Kidney tubule cell (primary cell): ENCODE results near the gene CFAP73.
A peak's percentile ranks its signal among the peaks of the same experiment; 100 is the strongest.

Experiments used
- DNase-seq: peaks from one replicate; pipeline ENCODE4 v3.0.0-alpha.2; 2018; ENCODE audit warnings: low spot score

CFAP73 gene

GRCh38 chr12:113142173-113142885 is 7.2 kb upstream of the CFAP73 start:
- DNase-seq = peak; percentile 41

DNA sequence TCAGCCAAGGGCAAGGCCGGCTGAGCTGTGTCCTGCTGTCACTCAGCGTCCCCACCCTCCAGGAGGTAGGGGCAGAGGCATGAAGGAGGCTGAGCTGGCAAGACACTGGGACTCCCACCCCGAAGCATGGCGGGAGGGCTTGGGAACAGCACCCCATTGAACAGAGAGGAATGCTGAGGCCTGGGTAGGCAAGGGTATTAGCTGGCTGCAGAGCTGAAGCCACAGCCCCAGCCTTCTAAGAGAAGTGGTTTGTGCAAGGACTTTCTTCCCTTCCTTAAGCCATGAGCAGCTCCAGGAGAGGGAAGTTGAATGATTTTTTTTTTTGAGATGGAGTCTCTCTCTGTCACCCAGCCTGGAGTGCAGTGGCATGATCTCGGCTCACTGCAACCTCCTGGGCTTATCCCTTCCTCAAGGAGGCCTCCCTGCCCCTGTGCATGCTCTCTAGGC is 6.6 kb upstream of the CFAP73 start:
- DNase-seq = no peak

DNA sequence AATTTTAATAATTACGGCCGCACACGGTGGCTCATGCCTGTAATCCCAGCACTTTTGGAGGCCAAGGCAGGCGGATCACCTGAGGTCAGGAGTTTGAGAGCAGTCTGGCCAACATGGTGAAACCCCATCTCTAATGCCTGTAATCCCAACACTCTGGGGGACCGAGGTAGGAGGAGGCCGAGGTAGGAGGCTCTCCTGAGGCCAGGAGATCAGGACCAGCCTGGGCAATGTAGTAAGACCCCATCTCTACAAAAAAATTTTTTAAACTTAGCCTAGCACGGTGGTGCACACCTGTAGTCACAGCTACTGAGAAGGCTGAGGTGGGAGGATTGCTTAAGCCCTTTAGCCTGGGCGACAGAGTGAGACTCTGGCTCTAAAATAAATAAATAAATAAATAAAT is 5.6 kb upstream of the CFAP73 start:
- no peak for DNase-seq

DNA sequence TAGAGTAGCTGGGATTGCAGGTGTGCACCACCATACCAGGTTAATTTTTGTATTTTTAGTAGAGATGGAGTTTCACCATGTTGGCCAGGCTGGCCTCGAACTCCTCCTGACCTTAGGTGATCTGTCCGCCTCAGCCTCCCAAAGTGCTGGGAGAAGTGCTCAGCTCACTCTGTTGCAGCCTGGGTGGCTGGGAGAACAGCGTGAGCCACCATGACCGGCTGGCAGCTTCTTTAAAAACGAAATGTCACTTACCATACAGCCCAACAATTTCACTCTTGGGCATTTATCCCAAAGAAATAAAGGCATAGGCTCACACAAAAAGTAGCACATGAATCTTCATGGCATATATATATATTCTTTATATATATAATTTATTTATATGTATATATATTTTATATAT is 4.7 kb upstream of the CFAP73 start:
- no peak for DNase-seq

DNA sequence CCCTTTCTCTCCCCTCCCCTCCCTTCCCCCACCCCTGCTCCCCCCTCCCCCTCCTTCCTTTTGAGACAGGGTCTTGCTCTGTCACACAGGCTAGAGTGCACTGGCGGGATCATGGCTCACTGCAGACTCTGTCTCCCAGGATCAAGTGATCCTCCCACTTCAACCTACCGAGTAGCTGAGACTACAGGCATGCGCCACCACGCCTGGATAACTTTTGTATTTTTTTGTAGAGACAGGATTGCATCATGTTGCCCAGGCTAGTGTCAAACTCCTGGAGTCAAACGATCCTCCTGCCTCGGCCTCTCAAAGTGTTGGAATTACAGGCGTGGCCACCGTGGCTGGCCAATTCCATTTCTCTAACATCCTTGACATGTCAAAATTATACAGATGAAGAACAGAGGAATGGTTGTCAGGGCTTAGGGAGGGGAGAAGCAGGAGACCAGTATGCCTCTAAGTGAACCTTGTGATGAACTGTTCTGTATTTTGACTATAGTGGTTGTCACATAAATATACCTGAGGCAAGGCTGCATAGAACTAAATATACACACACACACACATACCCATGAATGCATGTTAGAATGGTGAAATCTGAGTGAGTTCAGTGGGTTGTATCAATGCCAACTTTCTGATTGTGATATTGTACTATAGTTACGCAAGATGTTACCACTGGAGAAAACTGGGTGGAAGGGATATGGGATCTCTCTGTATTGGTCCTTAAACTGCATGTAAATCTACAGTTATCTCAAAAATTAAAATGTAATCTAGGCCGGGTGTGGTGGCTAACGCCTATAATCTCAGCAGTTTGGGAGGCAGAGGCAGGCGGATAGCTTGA is 3.6 kb upstream of the CFAP73 start:
- peak; percentile 13 for DNase-seq

- DNase-seq = no peak
Observed at GRCh38 chr12:113146999-113147398, 2.5 kb upstream of the CFAP73 start.

DNA sequence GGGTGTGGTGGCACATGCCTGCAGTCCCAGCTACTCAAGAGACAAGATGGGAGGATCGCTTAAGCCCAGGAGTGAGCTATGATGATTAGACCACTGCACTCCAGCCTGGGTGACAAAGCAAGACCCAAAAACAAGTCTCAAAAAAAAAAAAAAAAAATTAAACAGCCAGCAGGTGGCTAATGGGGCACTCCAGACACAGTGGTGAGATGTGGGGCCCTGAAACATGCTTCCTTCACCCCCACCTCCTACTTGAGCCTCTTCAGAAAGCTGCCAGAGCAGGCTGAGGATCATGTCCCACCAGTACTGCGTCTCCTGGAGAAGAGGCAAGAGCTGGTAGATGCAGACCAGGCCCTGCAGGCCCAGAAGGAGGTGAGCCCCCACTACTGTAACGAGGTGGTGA is 2.1 kb downstream of the CFAP73 start:
- no peak for DNase-seq

DNA sequence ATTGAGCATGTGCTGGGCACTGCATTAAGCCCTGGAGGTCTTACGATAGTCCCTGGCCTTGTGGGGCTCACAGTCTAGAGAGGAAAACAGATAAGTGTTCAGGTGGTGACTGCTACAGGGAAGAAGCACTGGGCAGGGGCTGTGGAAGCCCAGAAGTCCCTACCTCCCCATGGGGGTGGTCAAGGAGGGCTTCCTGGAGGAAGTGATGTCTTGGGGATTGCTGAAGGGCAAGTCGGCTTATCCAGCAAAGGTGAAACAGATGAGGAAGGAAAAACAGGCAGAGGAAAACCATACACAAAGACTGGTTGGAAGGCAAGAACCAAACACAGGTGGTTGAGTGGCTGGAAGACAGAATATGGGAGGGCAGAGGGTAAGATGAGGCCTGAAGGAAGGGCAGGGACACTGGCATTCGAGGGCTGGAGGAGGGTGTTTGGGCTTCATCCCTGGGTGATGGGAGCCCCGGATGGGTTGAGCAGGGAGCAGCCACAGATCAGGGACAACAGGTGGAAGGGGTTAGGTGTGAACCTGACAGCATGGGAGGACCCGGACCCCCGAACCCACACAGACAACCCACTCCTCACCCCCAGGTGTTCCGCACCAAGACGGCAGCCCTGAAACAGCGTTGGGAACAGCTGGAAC is 2.8 kb downstream of the CFAP73 start:
- no peak for DNase-seq

- peak; percentile 85 for DNase-seq
Observed at GRCh38 chr12:113152835-113153814, 3.6 kb downstream of the CFAP73 start.

DNA sequence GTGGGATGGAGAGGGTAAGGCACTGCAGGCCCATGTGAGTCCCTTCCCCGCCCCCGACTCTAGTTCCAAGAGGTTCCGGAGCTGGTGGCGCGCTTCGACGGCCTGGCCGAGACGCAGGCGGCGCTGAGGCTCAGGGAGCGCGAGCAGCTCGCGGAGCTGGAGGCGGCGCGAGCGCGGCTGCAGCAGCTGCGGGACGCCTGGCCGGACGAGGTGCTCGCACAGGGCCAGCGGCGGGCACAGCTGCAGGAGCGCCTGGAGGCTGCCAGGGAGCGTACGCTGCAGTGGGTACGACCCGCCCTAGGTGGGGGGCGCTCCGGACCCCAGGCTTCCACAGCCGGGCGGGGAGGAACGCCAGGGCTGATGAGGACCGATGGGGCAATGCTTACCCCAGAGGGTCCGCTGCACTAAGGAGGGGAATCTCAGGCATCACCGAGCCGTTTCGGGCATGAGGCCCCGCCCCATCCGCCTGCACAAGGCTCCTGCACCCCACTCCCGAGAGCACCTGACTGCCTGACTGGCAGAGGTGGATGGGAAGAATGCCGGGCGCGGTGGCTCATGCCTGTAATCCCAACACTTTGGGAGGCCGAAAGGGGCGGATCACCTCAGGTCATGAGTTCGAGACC is 4.9 kb downstream of the CFAP73 start:
- peak; percentile 25 for DNase-seq

DNA sequence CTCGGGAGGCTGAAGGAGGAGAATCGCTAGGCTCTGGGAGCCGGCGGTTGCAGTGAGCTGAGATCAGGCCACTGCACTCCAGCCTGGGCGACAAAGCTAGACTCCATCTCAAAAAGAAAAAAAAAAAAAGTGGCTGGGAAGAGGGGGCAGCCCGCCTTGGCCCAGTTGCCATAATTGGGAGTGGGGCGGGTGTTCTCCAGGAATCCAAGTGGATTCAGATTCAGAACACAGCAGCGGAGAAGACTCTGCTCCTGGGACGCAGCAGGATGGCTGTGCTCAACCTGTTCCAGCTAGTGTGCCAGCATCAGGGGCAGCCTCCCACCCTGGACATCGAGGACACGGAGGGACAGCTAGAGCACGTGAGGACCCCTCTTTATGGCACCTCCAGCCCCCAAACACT is 5.5 kb downstream of the CFAP73 start:
- no peak for DNase-seq

GRCh38 chr12:113155646-113156045 is 6.1 kb downstream of the CFAP73 start:
- DNase-seq = no peak

DNA sequence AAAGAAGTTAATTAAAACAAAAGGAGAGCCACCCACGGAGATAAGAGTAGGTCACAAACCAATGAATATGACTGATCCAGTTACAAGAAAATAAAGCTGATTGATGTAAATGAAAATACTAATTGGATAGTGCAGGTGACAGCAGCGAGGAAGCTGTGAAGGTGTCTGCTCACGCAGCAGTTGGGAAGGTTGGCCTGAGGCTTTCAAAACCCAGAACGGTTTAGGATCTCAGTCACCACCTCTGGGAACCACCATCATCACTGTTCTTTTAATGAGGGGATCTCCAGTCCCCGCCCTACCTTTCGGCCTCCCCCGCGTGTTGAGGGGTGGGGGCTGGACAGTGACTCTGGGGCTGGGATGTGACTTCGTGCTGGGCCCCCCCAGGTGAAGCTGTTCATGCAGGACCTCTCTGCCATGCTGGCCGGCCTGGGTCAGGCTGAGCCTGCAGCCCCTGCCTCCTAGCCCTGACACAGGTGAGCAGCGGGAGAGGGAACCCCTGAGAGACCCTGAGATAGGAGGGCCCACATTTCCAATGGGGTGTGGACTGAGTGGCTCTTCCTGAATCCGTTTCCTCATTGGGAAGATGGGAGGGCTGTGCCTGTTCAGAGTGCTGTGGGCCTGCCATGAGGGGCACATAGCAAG is 7.8 kb downstream of the CFAP73 start:
- no peak for DNase-seq

DNA sequence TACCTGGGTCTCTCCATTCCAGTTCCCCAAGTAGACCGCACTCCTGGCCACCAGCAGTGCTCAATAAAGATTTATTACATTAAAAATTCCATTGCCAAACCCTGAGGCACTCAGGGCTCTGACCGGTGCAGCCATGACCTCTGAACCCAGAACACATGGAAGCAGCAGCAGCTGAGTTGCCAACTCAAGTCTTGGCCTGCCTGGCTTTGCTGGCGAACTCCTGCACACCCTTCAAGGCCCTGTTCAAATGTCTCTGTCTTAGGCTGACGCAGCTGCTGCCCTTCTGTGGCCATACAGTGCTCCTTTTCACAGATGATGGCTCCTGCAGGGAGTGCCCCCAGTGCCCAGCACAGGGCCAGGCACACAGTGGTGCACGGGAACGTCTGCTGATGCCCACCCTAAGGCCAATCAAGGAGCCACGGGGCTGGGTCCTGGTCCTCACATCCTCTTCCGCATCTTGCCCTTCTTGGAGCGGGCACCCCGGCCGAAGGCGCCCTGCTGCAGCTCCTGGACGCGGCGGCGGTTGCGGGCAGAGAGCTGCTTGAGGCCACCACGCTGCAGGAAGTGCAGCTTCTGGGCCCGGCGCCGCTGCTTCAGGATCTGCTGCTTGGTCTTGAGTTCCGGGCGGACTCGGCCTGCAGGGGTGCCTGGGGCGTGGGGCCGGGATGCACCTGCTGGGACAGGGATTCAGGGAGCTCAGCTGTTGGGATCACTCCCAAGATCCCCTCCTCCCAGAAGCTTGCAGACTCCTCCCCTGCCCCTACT is 9.1 kb downstream of the CFAP73 start:
- DNase-seq = no peak

DNA sequence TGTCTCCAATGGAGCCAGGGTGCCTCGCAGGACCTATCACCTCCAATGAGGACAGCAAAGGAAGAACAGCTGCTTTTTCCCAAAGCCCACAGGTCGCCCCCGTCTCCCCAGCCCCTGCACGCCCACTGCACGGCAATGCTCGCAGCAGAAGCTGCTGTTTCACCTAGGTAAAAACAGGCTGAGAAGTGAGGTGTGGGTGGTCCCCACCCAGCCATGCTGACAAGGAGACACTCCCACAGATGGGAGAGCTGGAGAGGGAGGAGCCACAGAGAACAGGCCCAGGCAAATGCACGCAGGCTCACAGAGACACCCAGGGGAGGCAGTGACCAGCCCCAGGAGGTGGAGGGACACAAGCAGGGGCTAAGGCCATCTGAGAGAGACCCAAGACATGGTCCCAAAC is 10.4 kb downstream of the CFAP73 start:
- no peak for DNase-seq

- DNase-seq = no peak
Observed at GRCh38 chr12:113161415-113162016, 12.0 kb downstream of the CFAP73 start.

GRCh38 chr12:113162102-113163029 is 12.8 kb downstream of the CFAP73 start:
- DNase-seq = peak; percentile 37

DNA sequence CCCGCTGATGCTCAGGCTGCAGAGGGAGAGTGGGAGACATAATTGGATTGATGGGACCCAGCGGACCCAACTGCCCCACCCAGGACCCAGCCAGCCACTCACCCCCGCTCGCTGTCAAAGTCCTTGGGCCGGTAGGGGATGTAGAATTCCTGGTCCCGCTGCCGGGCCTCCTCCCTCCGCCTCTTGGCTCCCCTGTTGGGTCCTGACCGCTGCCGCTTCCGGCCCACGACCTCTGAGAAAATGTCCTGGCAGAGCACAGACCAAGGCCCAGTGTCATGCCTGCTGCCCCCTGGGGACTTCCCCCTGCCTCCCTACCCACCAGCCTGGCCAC is 13.5 kb downstream of the CFAP73 start:
- no peak for DNase-seq

- no peak for DNase-seq
Observed at GRCh38 chr12:113164014-113164413, 14.5 kb downstream of the CFAP73 start.
